ENCODE measurements around the gene RFPL2. TPM values are rescaled to one million over a fixed set of nuclear protein-coding genes. Genes with fewer than 3 reads are reported as not detected.

Gene RFPL2
- total and polyA plus RNA-seq, 2 of the 13 experiments (the other 11 are each of a cell fraction or from before 2014, with no cell fraction given): not detected

DNA sequence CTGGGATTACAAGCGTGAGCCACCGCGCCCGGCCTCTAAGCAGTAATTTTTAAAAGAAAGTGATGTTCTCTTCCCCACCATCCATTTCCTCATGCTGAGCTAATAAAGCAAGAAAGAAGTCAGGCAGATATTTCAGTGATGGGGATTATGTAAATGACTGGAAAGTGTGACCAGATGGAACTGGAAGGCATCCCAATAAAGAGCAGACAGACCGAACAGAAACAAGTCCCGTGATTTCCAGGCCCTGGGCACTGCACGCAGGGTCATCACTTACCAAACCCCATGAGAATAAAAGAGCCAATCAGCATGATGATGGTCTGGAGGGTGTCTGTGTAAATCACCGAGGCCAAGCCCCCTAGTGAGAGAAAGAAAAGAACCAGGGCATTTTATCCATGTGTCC lies 32.1 kb upstream of the RFPL2 start:
- H3K79me2 ChIP-seq (ENCODE audit: insufficient read depth, low read length): no peaks in the 10 kb centered on the region
- H3K4me2 ChIP-seq (ENCODE audit: low read depth, low read length): no peak overlapping the region
- no peaks in the 10 kb centered on the region for H3K36me3 ChIP-seq (replicated peaks in 1 of 2; ENCODE audit: control insufficient read depth in 1 of 2, insufficient read depth in 2 of 2, low read length in 2 of 2)
- H3K4me1 ChIP-seq (ENCODE audit: insufficient read depth, low read length): no peaks in the 10 kb centered on the region
- BruUV-seq (replicated peaks): no TSS peak
- no peaks in the 10 kb centered on the region for H3K9me3 ChIP-seq (ENCODE audit: low read length)
- no peaks in the 10 kb centered on the region for H4K20me1 ChIP-seq (ENCODE audit: insufficient read depth, low read length)
- H3K27me3 ChIP-seq (ENCODE audit: control insufficient read depth in 1 of 2, insufficient read depth in 2 of 2, low read length in 2 of 2): no peaks in the 10 kb centered on the region
- no peak for FAIRE-seq
- ATAC-seq: no peak
- ChIA-PET CTCF (ENCODE audit: low intra/inter-chr PET ratio, low total read pairs) (no interaction called here), POLR2A (no interaction called here)
- H2AFZ ChIP-seq (ENCODE audit: low read length): no peak overlapping the region
- WGBS (ENCODE audit: low lambda C conversion rate): 74% methylated on average over 8 of the region's 8 CpGs
- no peak overlapping the region for H3K27ac ChIP-seq (ENCODE audit: extremely low read length, insufficient read depth, low read length)
- TF ChIP-seq ZNF263 (CRISPR knock-in tag; IDR thresholded peaks at IDR 0.05): no peak
- TF ChIP-seq DNMT3B (CRISPR knock-in tag; conservative IDR thresholded peaks at IDR 0.05): no peak
- no peak for TF ChIP-seq ZNF766 (CRISPR knock-in tag; IDR thresholded peaks at IDR 0.05; ENCODE audit: borderline replicate concordance)
- no peak for TF ChIP-seq YY1 (IDR thresholded peaks at IDR 0.05; ENCODE audit: insufficient read depth, insufficient replicate concordance, low read depth, low read length)
- no peak for TF ChIP-seq ETV6 (CRISPR knock-in tag; conservative IDR thresholded peaks at IDR 0.05)
- TF ChIP-seq ZMYM2 (CRISPR knock-in tag; IDR thresholded peaks at IDR 0.05): no peak
- no peak for DNase-seq (ENCODE audit: low spot score)
- no peak overlapping the region for H3K4me3 ChIP-seq (replicated peaks in 1 of 3; ENCODE audit: insufficient read depth in 1 of 3, low read depth in 2 of 3, low read length in 3 of 3)
- no peak overlapping the region for H3K9ac ChIP-seq (ENCODE audit: insufficient read depth, low read depth, low read length)
- intact Hi-C loops (cut with micrococcal nuclease; ENCODE audit: unreplicated experiment) (no loop called here), in situ Hi-C loops (cut with HindIII; ENCODE audit: extremely low pct_ligation_motif_present, low pct_unique_long_range_greater_than_20kb) (no loop called here)

DNA sequence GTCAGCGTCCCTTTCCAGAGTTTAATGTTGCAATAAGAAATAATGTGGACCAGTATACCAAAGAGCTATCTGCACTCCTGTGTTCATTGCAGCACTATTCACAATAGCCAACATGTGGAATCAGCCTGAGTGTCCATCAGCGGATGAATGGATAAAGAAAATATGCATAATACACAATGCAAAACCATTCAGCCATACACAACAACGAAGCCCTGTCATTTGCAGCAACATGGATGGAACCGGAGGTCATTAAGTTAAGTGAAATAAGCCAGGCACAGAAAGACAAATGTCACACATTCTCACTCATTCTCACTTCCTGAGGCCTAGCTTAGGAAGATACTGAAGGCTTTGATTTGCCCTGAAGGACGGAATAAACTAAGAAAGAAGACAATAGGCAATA lies 28.2 kb upstream of the RFPL2 start:
- no peaks in the 10 kb centered on the region for H3K79me2 ChIP-seq (ENCODE audit: insufficient read depth, low read length)
- H3K4me3 ChIP-seq (replicated peaks in 1 of 3; ENCODE audit: insufficient read depth in 1 of 3, low read depth in 2 of 3, low read length in 3 of 3): no peak overlapping the region
- FAIRE-seq (no peak), ATAC-seq (no peak), DNase-seq (ENCODE audit: low spot score) (no peak)
- H3K9ac ChIP-seq (ENCODE audit: insufficient read depth, low read depth, low read length): no peak overlapping the region
- ChIA-PET POLR2A (no interaction called here), CTCF (ENCODE audit: low intra/inter-chr PET ratio, low total read pairs) (no interaction called here)
- BruUV-seq (replicated peaks): no TSS peak
- 57% methylated on average over 5 of the region's 5 CpGs for WGBS (ENCODE audit: low lambda C conversion rate)
- no peaks in the 10 kb centered on the region for H3K4me1 ChIP-seq (ENCODE audit: insufficient read depth, low read length)
- H3K27me3 ChIP-seq (ENCODE audit: control insufficient read depth in 1 of 2, insufficient read depth in 2 of 2, low read length in 2 of 2): no peaks in the 10 kb centered on the region
- H2AFZ ChIP-seq (ENCODE audit: low read length): no peak overlapping the region
- in situ Hi-C loops (cut with HindIII; ENCODE audit: extremely low pct_ligation_motif_present, low pct_unique_long_range_greater_than_20kb) (no loop called here), intact Hi-C loops (cut with micrococcal nuclease; ENCODE audit: unreplicated experiment) (no loop called here)
- H3K36me3 ChIP-seq (replicated peaks in 1 of 2; ENCODE audit: control insufficient read depth in 1 of 2, insufficient read depth in 2 of 2, low read length in 2 of 2): no peaks in the 10 kb centered on the region
- H4K20me1 ChIP-seq (ENCODE audit: insufficient read depth, low read length): no peaks in the 10 kb centered on the region
- H3K4me2 ChIP-seq (ENCODE audit: low read depth, low read length): no peak overlapping the region
- H3K9me3 ChIP-seq (ENCODE audit: low read length): no peaks in the 10 kb centered on the region
- H3K27ac ChIP-seq (ENCODE audit: extremely low read length, insufficient read depth, low read length): no peak overlapping the region
- TF ChIP-seq LCORL (IDR thresholded peaks at IDR 0.05) (no peak), LCORL (CRISPR knock-in tag; IDR thresholded peaks at IDR 0.05) (no peak), PATZ1 (CRISPR knock-in tag; IDR thresholded peaks at IDR 0.05) (no peak), RORA (CRISPR knock-in tag; IDR thresholded peaks at IDR 0.05) (no peak), ZNF567 (CRISPR knock-in tag; IDR thresholded peaks at IDR 0.05; ENCODE audit: borderline replicate concordance) (no peak), TBL1XR1 (IDR thresholded peaks at IDR 0.05; ENCODE audit: borderline replicate concordance, low read length, partially characterized antibody) (no peak), KLF16 (CRISPR knock-in tag; IDR thresholded peaks at IDR 0.05) (no peak), ZNF317 (CRISPR knock-in tag; IDR thresholded peaks at IDR 0.05) (no peak), ZNF30 (CRISPR knock-in tag; IDR thresholded peaks at IDR 0.05) (no peak)
- TF ChIP-seq, protein P1, sequence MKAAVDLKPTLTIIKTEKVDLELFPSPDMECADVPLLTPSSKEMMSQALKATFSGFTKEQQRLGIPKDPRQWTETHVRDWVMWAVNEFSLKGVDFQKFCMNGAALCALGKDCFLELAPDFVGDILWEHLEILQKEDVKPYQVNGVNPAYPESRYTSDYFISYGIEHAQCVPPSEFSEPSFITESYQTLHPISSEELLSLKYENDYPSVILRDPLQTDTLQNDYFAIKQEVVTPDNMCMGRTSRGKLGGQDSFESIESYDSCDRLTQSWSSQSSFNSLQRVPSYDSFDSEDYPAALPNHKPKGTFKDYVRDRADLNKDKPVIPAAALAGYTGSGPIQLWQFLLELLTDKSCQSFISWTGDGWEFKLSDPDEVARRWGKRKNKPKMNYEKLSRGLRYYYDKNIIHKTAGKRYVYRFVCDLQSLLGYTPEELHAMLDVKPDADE (CRISPR knock-in tag; IDR thresholded peaks at IDR 0.05): no peak
- TF ChIP-seq, protein P2, sequence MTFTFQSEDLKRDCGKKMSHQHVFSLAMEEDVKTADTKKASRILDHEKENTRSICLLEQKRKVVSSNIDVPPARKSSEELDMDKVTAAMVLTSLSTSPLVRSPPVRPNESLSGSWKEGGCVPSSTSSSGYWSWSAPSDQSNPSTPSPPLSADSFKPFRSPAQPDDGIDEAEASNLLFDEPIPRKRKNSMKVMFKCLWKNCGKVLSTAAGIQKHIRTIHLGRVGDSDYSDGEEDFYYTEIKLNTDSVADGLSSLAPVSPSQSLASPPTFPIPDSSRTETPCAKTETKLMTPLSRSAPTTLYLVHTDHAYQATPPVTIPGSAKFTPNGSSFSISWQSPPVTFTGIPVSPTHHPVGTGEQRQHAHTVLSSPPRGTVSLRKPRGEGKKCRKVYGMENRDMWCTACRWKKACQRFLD (CRISPR knock-in tag; IDR thresholded peaks at IDR 0.05; ENCODE audit: borderline replicate concordance): no peak

Data from HepG2 (cell line).